CD14-positive monocyte (primary cell): Measurements from ENCODE around the gene PLBD1. TPM values are rescaled to one million over a fixed set of nuclear protein-coding genes. Genes with fewer than 3 reads are reported as not detected.
A peak's percentile ranks its signal among the peaks of the same experiment; 100 is the strongest.

Experiments
- DNase-seq, 3 donors: peaks; one replicate each; pipeline ENCODE4 v3.0.0-alpha.2; 2011 to 2022
- H2AFZ ChIP-seq: 2 replicates; pipeline ENCODE4 v1.6.0; 2012; ENCODE audit warnings: mild to moderate bottlenecking, low read depth, low read length, inconsistent platforms; ENCODE audit not compliant: insufficient read depth, poor library complexity, severe bottlenecking
- H3K27ac ChIP-seq, 2 donors: 1 replicate in 1 of 2; 2 replicates in 1 of 2; pipeline ENCODE4 v1.5.1; 2012 to 2013; ENCODE audit warnings: low read length in 2 of 2, control low read depth in 1 of 2, inconsistent platforms in 1 of 2, low read depth in 1 of 2, mild to moderate bottlenecking in 1 of 2
- H3K27me3 ChIP-seq, 2 donors: one replicate each; pipeline versions ENCODE4 v1.6.0 to v1.6.1; 2011 to 2013; ENCODE audit warnings: low read length in 2 of 2; ENCODE audit not compliant: control insufficient read depth in 2 of 2, insufficient read depth in 2 of 2
- H3K36me3 ChIP-seq, 2 donors: replicated peaks in 1 of 2; 1 replicate in 1 of 2; 2 replicates in 1 of 2; pipeline versions ENCODE4 v1.5.1 to v1.6.1; 2012 to 2013; ENCODE audit warnings: low read length in 2 of 2, control low read depth in 1 of 2, inconsistent platforms in 1 of 2, mild to moderate bottlenecking in 1 of 2; ENCODE audit not compliant: insufficient read depth in 2 of 2, control insufficient read depth in 1 of 2
- H3K4me1 ChIP-seq, 2 donors: 1 replicate in 1 of 2; 2 replicates in 1 of 2; pipeline versions ENCODE4 v1.5.1 to v1.6.1; 2012 to 2013; ENCODE audit warnings: low read length in 2 of 2, control low read depth in 1 of 2, inconsistent platforms in 1 of 2, mild to moderate bottlenecking in 1 of 2, moderate library complexity in 1 of 2; ENCODE audit not compliant: insufficient read depth in 2 of 2, control insufficient read depth in 1 of 2
- H3K4me2 ChIP-seq: replicated peaks from 2 replicates; pipeline ENCODE3; 2012; ENCODE audit warnings: low read length, moderate library complexity, mild to moderate bottlenecking; ENCODE audit not compliant: poor library complexity, severe bottlenecking; ENCODE audit errors: extremely low read depth
- H3K4me3 ChIP-seq, 3 experiments: fragments of 200-600 bp in 1 of 3; sonication (generic) in 1 of 3; replicated peaks in 1 of 3; 1 replicate in 2 of 3; 2 replicates in 1 of 3; pipeline ENCODE4 v1.5.1; 2011 to 2013; ENCODE audit warnings: low read length in 3 of 3, mild to moderate bottlenecking in 3 of 3, control low read depth in 2 of 3, low read depth in 2 of 3, inconsistent platforms in 1 of 3, moderate library complexity in 1 of 3
- H3K79me2 ChIP-seq: 2 replicates; pipeline ENCODE4 v1.6.0; 2012; ENCODE audit warnings: mild to moderate bottlenecking, control low read depth, inconsistent platforms, low read length, moderate library complexity; ENCODE audit not compliant: insufficient read depth
- H3K9ac ChIP-seq: 2 replicates; pipeline ENCODE4 v1.6.0; 2017; ENCODE audit warnings: low read length, mild to moderate bottlenecking; ENCODE audit not compliant: insufficient read depth, poor library complexity, severe bottlenecking
- H3K9me3 ChIP-seq, 2 donors: replicated peaks in 1 of 2; 1 replicate in 1 of 2; 2 replicates in 1 of 2; pipeline versions ENCODE4 v1.5.1 to v1.6.1; 2012 to 2013; ENCODE audit warnings: low read length in 2 of 2, control low read depth in 1 of 2; ENCODE audit not compliant: control insufficient read depth in 1 of 2, insufficient read depth in 1 of 2
- H4K20me1 ChIP-seq: 2 replicates; pipeline ENCODE4 v1.6.0; 2012; ENCODE audit warnings: mild to moderate bottlenecking, low read length, control low read depth, moderate library complexity; ENCODE audit not compliant: insufficient read depth
- H3K27ac Mint-ChIP-seq, 7 donors: one replicate each; pipeline ENCODE4 v1.8.0; 2020; ENCODE audit warnings: mild to moderate bottlenecking in 7 of 7, mixed read lengths in 7 of 7, moderate library complexity in 6 of 7, inconsistent platforms in 2 of 7
- H3K27me3 Mint-ChIP-seq, 3 donors: one replicate each; pipeline ENCODE4 v1.8.0; 2021 to 2022; ENCODE audit warnings: low read depth in 3 of 3, mild to moderate bottlenecking in 3 of 3, mixed read lengths in 3 of 3, moderate library complexity in 3 of 3, inconsistent platforms in 1 of 3
- H3K36me3 Mint-ChIP-seq, 2 donors: one replicate each; pipeline ENCODE4 v1.8.0; 2020; ENCODE audit warnings: mixed read lengths in 2 of 2, inconsistent platforms in 1 of 2, mild to moderate bottlenecking in 1 of 2
- H3K4me1 Mint-ChIP-seq: one replicate; pipeline ENCODE4 v1.8.0; 2020; ENCODE audit warnings: mild to moderate bottlenecking, mixed read lengths
- H3K4me3 Mint-ChIP-seq, 2 donors: one replicate each; pipeline ENCODE4 v1.8.0; 2020; ENCODE audit warnings: mild to moderate bottlenecking in 2 of 2, mixed read lengths in 2 of 2, moderate library complexity in 1 of 2
- H3K9me3 Mint-ChIP-seq, 7 donors: one replicate each; pipeline ENCODE4 v1.8.0; 2020 to 2022; ENCODE audit warnings: mixed read lengths in 7 of 7, mild to moderate bottlenecking in 6 of 7, moderate library complexity in 6 of 7, inconsistent platforms in 2 of 7
- WGBS: methylation state at CpG from one replicate; pipeline ENCODE4 v1.1.5; 2013; ENCODE audit warnings: missing lambda C conversion rate; ENCODE audit not compliant: insufficient coverage; 5-methylcytosine and 5-hydroxymethylcytosine counted together
- intact Hi-C, 2 donors: fragments of 100-400 bp; cut with micrococcal nuclease; formaldehyde crosslinking; loops; one replicate each; pipeline versions ENCODE4 v1.15.0 to v1.15.1; 2023
- polyA plus RNA-seq, 3 donors: library from polyadenylated mRNA; depleted of rRNA in 1 of 3; unstranded in 2 of 3; stranded (reverse) in 1 of 3; fragments of 300-500 nt in 2 of 3; fragments of >200 nt in 1 of 3; fragmentation: Illumina TruSeq in 2 of 3; gene quantifications; 1 replicate in 2 of 3; 2 replicates in 1 of 3; pipeline ENCODE4 v1.2.3, GENCODE V29; 2012 to 2021
- TF ChIP-seq, protein P1 (sequence below): fragments of 200-600 bp; IDR thresholded peaks from one replicate; pipeline ENCODE4 v1.8.0; 2022; ENCODE audit warnings: antibody characterized with exemption, mild to moderate bottlenecking

Gene PLBD1
- polyA plus RNA-seq, 3 donors, result 317 to 876 (median 543) TPM

DNA sequence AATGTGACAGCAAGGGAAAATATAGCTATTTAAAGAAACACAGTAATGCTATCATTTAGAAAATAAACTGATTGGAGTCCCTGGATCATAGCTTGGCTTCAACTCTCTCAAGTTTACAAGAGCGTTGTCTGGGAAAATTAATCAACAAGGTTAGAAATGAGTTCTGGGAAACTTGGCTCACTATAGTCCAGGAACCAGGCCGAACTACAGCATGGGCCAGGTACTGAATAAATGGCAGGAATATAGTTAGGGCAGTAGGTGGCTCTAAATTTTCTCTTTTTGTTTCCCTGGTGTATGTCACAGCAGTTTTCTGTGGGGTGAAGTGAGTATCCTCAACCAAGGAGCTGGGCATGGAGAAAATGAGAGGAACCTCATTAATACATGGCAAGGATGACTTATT, 72.4 kb downstream of the PLBD1 start:
- Histone ChIP-seq H3K9me3 (no peaks in the 10 kb centered on the region), H3K4me2 (no peak overlapping the region), H3K4me1 (no peaks in the 10 kb centered on the region), H3K9ac (no peak overlapping the region), H3K36me3 (peaks cover 71 to 96% of the 10 kb centered on the region in 2 donors), H2AFZ (no peak overlapping the region), H3K4me3 (no peak overlapping the region), H3K79me2 (no peaks in the 10 kb centered on the region), H3K27me3 (no peaks in the 10 kb centered on the region), H3K27ac (peak overlapping the region in 1 of 2 donors; percentile 0), H4K20me1 (peaks cover 11% of the 10 kb centered on the region)
- DNase-seq, result no peak
- Mint-ChIP-seq H3K4me3 (no peak overlapping the region), H3K9me3 (peaks cover 0 to 3% (median 0%) of the 10 kb centered on the region in 7 donors), H3K36me3 (peaks cover 85 to 92% of the 10 kb centered on the region in 2 donors), H3K4me1 (peaks cover 1% of the 10 kb centered on the region), H3K27ac (peak overlapping the region in 3 of 7 donors; percentile 1 to 25 (median 16)), H3K27me3 (peaks cover 0 to 1% (median 0%) of the 10 kb centered on the region in 3 donors)
- intact Hi-C loops, result no loop called here
- TF ChIP-seq, protein P1, sequence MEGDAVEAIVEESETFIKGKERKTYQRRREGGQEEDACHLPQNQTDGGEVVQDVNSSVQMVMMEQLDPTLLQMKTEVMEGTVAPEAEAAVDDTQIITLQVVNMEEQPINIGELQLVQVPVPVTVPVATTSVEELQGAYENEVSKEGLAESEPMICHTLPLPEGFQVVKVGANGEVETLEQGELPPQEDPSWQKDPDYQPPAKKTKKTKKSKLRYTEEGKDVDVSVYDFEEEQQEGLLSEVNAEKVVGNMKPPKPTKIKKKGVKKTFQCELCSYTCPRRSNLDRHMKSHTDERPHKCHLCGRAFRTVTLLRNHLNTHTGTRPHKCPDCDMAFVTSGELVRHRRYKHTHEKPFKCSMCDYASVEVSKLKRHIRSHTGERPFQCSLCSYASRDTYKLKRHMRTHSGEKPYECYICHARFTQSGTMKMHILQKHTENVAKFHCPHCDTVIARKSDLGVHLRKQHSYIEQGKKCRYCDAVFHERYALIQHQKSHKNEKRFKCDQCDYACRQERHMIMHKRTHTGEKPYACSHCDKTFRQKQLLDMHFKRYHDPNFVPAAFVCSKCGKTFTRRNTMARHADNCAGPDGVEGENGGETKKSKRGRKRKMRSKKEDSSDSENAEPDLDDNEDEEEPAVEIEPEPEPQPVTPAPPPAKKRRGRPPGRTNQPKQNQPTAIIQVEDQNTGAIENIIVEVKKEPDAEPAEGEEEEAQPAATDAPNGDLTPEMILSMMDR, result no peak
- 100% methylated on average over 2 of the region's 2 CpGs for WGBS

DNA sequence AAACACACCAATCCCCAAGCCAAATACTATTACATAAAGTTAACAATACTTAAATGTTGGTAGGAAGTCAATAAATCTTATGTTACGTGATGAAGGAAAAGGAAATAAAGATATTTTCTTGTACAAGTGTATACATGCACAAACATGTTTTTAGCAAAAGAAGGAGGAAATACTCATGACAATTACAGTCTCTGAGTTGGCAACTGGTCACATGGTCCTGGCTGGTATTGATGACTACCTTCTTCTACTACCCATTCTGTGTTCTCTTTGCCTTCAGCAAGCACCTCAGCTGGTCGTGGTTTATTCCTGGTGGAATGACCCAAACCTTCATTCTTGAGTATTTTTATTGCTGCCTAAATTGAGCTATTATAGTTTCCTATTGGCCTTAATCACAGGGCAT, 84.8 kb downstream of the PLBD1 start:
- intact Hi-C loops, result no loop called here
- no peaks in the 10 kb centered on the region for H3K79me2 ChIP-seq
- H3K4me2 ChIP-seq, result no peak overlapping the region
- no peak overlapping the region for H3K9ac ChIP-seq
- no peaks in the 10 kb centered on the region for H3K4me1 ChIP-seq
- Mint-ChIP-seq H3K27ac (no peak overlapping the region), H3K36me3 (peaks cover 87 to 93% of the 10 kb centered on the region in 2 donors), H3K27me3 (no peaks in the 10 kb centered on the region), H3K4me1 (no peaks in the 10 kb centered on the region), H3K4me3 (no peak overlapping the region), H3K9me3 (peaks cover 0 to 8% (median 0%) of the 10 kb centered on the region in 7 donors)
- no peak overlapping the region for H2AFZ ChIP-seq
- TF ChIP-seq, protein P1, result no peak
- peaks cover 12% of the 10 kb centered on the region for H4K20me1 ChIP-seq
- no peaks in the 10 kb centered on the region for H3K9me3 ChIP-seq
- no peaks in the 10 kb centered on the region for H3K27me3 ChIP-seq
- DNase-seq, result no peak
- H3K36me3 ChIP-seq, result peaks cover 87 to 100% of the 10 kb centered on the region in 2 donors
- H3K27ac ChIP-seq, result no peak overlapping the region
- no peak overlapping the region for H3K4me3 ChIP-seq
- no CpG with 5 or more reads among the region's 2 CpGs for WGBS
